ENCODE data around the gene NPM1. TPM values are rescaled to one million over a fixed set of nuclear protein-coding genes. Genes with fewer than 3 reads are reported as not detected.

The NPM1 gene
- total and polyA plus RNA-seq, 2 donors (not counting 1 experiment from before 2014, with no cell fraction given), result 158 to 920 TPM

- no peak for TF ChIP-seq EZH2 (IDR thresholded peaks at IDR 0.05; ENCODE audit: borderline replicate concordance, insufficient read depth, low read depth, low read length, poor library complexity, severe bottlenecking)
- TF ChIP-seq, protein P1, sequence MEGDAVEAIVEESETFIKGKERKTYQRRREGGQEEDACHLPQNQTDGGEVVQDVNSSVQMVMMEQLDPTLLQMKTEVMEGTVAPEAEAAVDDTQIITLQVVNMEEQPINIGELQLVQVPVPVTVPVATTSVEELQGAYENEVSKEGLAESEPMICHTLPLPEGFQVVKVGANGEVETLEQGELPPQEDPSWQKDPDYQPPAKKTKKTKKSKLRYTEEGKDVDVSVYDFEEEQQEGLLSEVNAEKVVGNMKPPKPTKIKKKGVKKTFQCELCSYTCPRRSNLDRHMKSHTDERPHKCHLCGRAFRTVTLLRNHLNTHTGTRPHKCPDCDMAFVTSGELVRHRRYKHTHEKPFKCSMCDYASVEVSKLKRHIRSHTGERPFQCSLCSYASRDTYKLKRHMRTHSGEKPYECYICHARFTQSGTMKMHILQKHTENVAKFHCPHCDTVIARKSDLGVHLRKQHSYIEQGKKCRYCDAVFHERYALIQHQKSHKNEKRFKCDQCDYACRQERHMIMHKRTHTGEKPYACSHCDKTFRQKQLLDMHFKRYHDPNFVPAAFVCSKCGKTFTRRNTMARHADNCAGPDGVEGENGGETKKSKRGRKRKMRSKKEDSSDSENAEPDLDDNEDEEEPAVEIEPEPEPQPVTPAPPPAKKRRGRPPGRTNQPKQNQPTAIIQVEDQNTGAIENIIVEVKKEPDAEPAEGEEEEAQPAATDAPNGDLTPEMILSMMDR (IDR thresholded peaks at IDR 0.05), result peak; percentile 22
- no peaks in the 10 kb centered on the region for H3K9me3 Mint-ChIP-seq (ENCODE audit: insufficient read depth)
- Histone ChIP-seq H3K9ac (ENCODE audit: low read length) (peak within 1 kb of the TSS; percentile 60), H3K4me3 (ENCODE audit: control extremely low read depth in 1 of 5, extremely low read depth in 1 of 5, insufficient read depth in 1 of 5, low read depth in 2 of 5, low read length in 4 of 5) (peak within 1 kb of the TSS in 4 of 5 experiments; percentile 29 to 54 (median 43)), H3K27ac (ENCODE audit: low read length in 2 of 2) (no peak within 1 kb of the TSS), H3K4me1 (ENCODE audit: control insufficient read depth in 2 of 2, insufficient read depth in 2 of 2, low read length in 2 of 2) (peaks cover 20 to 22% of the 10 kb centered on the region in 2 donors), H3K9me3 (ENCODE audit: control extremely low read depth in 1 of 3, control insufficient read depth in 2 of 3, insufficient read depth in 1 of 3, low read length in 2 of 3) (no peaks in the 10 kb centered on the region), H3K27me3 (replicated peaks in 1 of 4; ENCODE audit: control extremely low read depth in 1 of 4, control insufficient read depth in 3 of 4, insufficient read depth in 4 of 4, low read length in 3 of 4) (peaks cover 0 to 28% (median 8%) of the 10 kb centered on the region in 4 experiments), H2AFZ (ENCODE audit: insufficient read depth, low read depth, low read length, poor library complexity, severe bottlenecking) (peak within 1 kb of the TSS; percentile 8), H3K4me2 (replicated peaks; ENCODE audit: low read depth, low read length, poor library complexity, severe bottlenecking) (peak within 1 kb of the TSS; percentile 77), H3K36me3 (replicated peaks in 1 of 2; ENCODE audit: control extremely low read depth in 1 of 2, control insufficient read depth in 1 of 2, extremely low read depth in 1 of 2, insufficient read depth in 2 of 2, low read length in 1 of 2) (no peaks in the 10 kb centered on the region), H4K20me1 (ENCODE audit: control insufficient read depth, insufficient read depth, low read length, poor library complexity, severe bottlenecking) (no peaks in the 10 kb centered on the region), H3K79me2 (ENCODE audit: control insufficient read depth, insufficient read depth, low read length) (no peaks in the 10 kb centered on the region)
- POLR2A ChIA-PET, result interaction anchor here (1.6 kb wide), 1 partner anchor 32 kb away, joined by 3 read pairs; no protein-coding TSS in a partner anchor
- intact Hi-C loops (cut with micrococcal nuclease), result loop anchor here (1.0 kb wide), 1 partner anchor 488 kb away; no protein-coding TSS in a partner anchor
- H3K27ac Mint-ChIP-seq, result peak within 1 kb of the TSS; percentile 26
- H3K4me1 Mint-ChIP-seq, result peaks cover 12% of the 10 kb centered on the region
- DNase-seq, result no peak
- peaks cover 22% of the 10 kb centered on the region for H3K27me3 Mint-ChIP-seq
- peak; percentile 35 for ATAC-seq (ENCODE audit: low read depth)
- H3K4me3 Mint-ChIP-seq, result peak within 1 kb of the TSS; percentile 86
- WGBS (ENCODE audit: insufficient coverage), result under 1% methylated on average over 73 of the region's 74 CpGs
- CTCF ChIA-PET, result interaction anchor here (0.8 to 2.2 kb wide), 8 partner anchors 27 to 623 kb away, joined by 3 to 15 read pairs (median 4); no protein-coding TSS in a partner anchor
Observed at GRCh38 chr5:171418982-171419687, 31.5 kb downstream of the NPM1 start, which contains the start of gene FGF18. FGF18 (plus strand) TSS chr5:171419647; CDS start chr5:171420200, 553 bp downstream.

All from B cell (primary cell).